AG09309 (cell line): ENCODE results near the gene LTBP4.
A peak's percentile ranks its signal among the peaks of the same experiment; 100 is the strongest.

Source experiments
- DNase-seq: peaks from one replicate; pipeline ENCODE4 v3.0.0-alpha.2; 2010; ENCODE audit warnings: low read depth
- H3K4me3 ChIP-seq: 2 replicates; pipeline ENCODE4 v1.5.1; 2011; ENCODE audit warnings: mild to moderate bottlenecking, low read depth, low read length, moderate library complexity; ENCODE audit not compliant: control insufficient read depth
- CTCF ChIP-seq: IDR thresholded peaks from 2 replicates; pipeline ENCODE4 v1.5.1; 2011; ENCODE audit warnings: mild to moderate bottlenecking, low read depth, low read length, inconsistent platforms; ENCODE audit not compliant: insufficient read depth, control insufficient read depth; ENCODE audit errors: missing control alignments

The LTBP4 gene

GRCh38 chr19:40597329-40597838 is 3.8 kb upstream of the LTBP4 start:
- DNase-seq = no peak
- no peak for TF ChIP-seq CTCF
- peak overlapping the region; percentile 21 for H3K4me3 ChIP-seq

- H3K4me3 ChIP-seq = peak overlapping the region; percentile 28
- no peak for DNase-seq
- TF ChIP-seq CTCF = peak; percentile 98
Measured at GRCh38 chr19:40598121-40598917, 2.9 kb upstream of the LTBP4 start.

GRCh38 chr19:40598918-40599307 is 2.3 kb upstream of the LTBP4 start:
- H3K4me3 ChIP-seq = no peak overlapping the region
- no peak for TF ChIP-seq CTCF
- no peak for DNase-seq

GRCh38 chr19:40599331-40599901 is 1.8 kb upstream of the LTBP4 start:
- TF ChIP-seq CTCF = no peak
- no peak for DNase-seq
- H3K4me3 ChIP-seq = no peak overlapping the region

GRCh38 chr19:40599902-40600569 is 1.1 kb upstream of the LTBP4 start:
- DNase-seq = no peak
- TF ChIP-seq CTCF = no peak
- H3K4me3 ChIP-seq = no peak overlapping the region

GRCh38 chr19:40600570-40601133 is 517 bp upstream of the LTBP4 start:
- DNase-seq = no peak
- H3K4me3 ChIP-seq = no peak overlapping the region; the same call in 1 of the 2 replicates
- TF ChIP-seq CTCF = no peak
